ENCODE results near the gene NKX6-2. TPM values are rescaled to one million over a fixed set of nuclear protein-coding genes. Genes with fewer than 3 reads are reported as not detected.

Gene NKX6-2
- total and polyA plus RNA-seq, 5 donors from 2014 or later: 0.82 TPM; not detected in 4

DNA sequence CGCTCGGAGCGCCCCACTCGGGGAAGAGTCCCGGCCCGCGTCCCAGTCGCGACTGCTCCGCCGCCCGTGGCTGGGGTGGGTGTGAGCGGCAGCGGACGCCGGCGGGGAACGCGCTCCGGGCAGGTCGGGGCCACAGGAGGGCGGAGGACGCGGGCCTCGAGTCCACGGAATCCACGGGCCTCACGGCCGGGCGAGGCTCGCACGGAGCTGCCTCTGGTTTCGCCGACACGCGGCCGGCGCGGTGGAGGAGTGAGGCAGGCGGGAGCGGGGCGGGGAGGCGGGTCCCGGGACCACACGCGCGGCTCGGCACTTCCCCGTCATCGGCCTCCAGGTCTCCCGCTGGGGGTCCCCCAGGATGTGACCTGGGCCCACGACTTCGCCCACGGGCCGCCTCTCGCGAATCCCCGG, 533 bp upstream of the NKX6-2 start:
- peaks cover 11% of the 10 kb centered on the region for H3K4me1 ChIP-seq (ENCODE audit: control insufficient read depth, insufficient read depth, low read length, poor library complexity, severe bottlenecking)
- no peak overlapping the region for H3K4me3 ChIP-seq (ENCODE audit: low read depth, low read length)
- no peaks in the 10 kb centered on the region for H3K27me3 ChIP-seq (ENCODE audit: control insufficient read depth, insufficient read depth, low read length)
- H3K36me3 Mint-ChIP-seq: peaks cover 13% of the 10 kb centered on the region
- ATAC-seq (ENCODE audit: low read depth in 2 of 2): no peak
- DNase-seq: no peak
- H3K9me3 ChIP-seq (ENCODE audit: control insufficient read depth in 2 of 2, low read length in 2 of 2): no peaks in the 10 kb centered on the region
- H3K36me3 ChIP-seq (ENCODE audit: control insufficient read depth, insufficient read depth, low read length): peaks cover 4% of the 10 kb centered on the region
- H3K27ac ChIP-seq (ENCODE audit: insufficient read depth, low read length, poor library complexity, severe bottlenecking): no peak overlapping the region
- H3K9me3 Mint-ChIP-seq: peaks cover 0 to 2% (median 0%) of the 10 kb centered on the region in 7 donors
- peaks cover 0 to 5% (median 0%) of the 10 kb centered on the region in 4 donors for H3K4me1 Mint-ChIP-seq
- no peak overlapping the region for H3K4me3 Mint-ChIP-seq
- no peak overlapping the region for H3K27ac Mint-ChIP-seq
- peaks cover 12% of the 10 kb centered on the region for H3K27me3 Mint-ChIP-seq

DNA sequence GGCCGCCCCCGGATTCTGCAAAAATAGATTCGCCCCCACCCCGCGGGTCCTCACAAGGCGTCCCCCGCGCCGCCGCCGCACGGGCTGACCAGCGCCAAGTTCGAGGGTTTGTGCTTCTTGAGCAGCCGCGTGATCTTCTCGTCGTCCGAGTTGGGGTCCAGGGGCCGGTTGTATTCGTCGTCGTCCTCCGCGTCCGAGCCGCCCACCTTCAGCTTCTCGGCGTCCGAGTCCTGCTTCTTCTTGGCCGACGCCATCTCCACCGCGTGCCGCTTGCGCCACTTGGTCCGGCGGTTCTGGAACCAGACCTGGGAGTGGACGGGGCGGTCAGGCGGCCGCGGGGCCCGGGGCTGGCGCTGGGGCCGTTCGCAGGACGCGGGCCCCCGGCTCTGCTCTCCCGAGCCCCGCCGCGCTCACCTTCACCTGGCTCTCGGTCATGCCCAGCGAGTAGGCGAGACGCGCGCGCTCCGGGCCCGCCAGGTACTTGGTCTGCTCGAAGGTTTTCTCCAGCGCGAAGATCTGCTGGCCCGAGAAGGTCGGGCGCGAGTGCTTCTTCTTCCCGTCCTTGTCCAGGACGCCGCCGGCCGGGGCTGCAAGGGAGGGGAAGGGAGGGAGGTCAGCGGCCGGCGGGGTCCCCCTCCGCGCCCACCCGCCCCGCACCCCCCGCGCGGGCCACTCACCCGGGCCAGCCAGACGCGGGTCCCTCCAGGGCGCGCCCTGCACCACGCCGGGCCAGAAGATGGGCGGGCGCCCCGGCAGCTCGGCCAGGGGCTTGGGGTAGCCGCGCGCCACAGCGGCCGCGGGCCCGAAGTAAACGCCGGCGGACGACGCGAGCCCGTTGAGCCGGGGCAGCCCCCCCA, 853 bp downstream of the NKX6-2 start:
- H3K27ac Mint-ChIP-seq: no peak overlapping the region
- ATAC-seq (ENCODE audit: low read depth in 2 of 2) (no peak), DNase-seq (no peak)
- H3K4me1 Mint-ChIP-seq: peaks cover 0 to 5% (median 0%) of the 10 kb centered on the region in 4 donors
- peaks cover 0 to 2% (median 0%) of the 10 kb centered on the region in 7 donors for H3K9me3 Mint-ChIP-seq
- Histone ChIP-seq H3K9me3 (ENCODE audit: control insufficient read depth in 2 of 2, low read length in 2 of 2) (no peaks in the 10 kb centered on the region), H3K27ac (ENCODE audit: insufficient read depth, low read length, poor library complexity, severe bottlenecking) (no peak overlapping the region), H3K4me1 (ENCODE audit: control insufficient read depth, insufficient read depth, low read length, poor library complexity, severe bottlenecking) (peaks cover 11% of the 10 kb centered on the region), H3K36me3 (ENCODE audit: control insufficient read depth, insufficient read depth, low read length) (peaks cover 4% of the 10 kb centered on the region), H3K27me3 (ENCODE audit: control insufficient read depth, insufficient read depth, low read length) (no peaks in the 10 kb centered on the region), H3K4me3 (ENCODE audit: low read depth, low read length) (no peak overlapping the region)
- peaks cover 19% of the 10 kb centered on the region for H3K36me3 Mint-ChIP-seq
- H3K27me3 Mint-ChIP-seq: peaks cover 12% of the 10 kb centered on the region
- no peak overlapping the region for H3K4me3 Mint-ChIP-seq

DNA sequence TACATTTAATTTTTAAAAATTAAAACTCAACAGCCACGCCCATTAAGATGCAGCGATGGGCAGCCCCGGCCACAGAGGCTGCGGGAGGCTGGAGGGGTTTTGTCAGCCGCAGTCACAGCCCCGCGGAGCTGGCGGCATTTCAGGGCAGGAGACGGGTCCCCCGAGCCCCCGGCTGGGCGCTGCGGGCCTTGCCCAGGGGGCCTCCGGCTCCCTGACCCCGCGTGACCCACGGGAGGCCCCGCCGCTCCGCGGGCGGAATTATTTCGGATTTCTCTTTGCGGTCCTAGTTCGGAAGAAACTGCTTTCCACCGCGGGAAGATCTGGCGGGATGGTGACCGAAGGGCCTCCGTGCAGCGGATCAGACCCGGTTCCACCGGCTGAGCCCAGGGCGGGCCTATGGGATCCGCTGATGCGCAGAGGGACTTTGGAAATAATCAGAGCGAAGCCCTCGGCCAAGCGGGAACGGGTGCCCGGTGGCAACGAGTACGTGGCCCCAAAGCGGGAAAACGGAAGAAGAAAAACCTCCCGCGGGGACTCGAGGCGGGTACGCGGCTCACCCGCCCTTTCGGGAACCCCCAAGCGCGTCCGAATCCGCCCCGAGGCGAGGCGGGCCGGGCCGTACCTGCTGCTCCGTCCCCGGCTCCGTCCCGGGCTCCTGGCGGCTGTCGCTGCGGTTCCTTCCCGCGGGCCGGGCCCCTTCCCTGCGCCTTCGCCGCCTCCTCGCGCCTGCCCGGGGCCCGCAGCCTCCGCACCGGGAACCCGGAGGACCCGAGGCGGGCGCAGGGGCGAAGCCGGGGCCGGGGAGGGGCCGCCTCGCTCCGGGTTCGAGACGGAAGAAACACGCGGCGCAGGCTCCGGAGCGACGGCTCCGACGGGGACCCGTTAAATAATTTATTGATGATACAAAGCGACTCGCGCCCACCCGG, 1.7 kb downstream of the NKX6-2 start:
- Mint-ChIP-seq H3K27ac (no peak overlapping the region), H3K4me1 (peaks cover 0 to 5% (median 0%) of the 10 kb centered on the region in 4 donors), H3K9me3 (peaks cover 0 to 2% (median 0%) of the 10 kb centered on the region in 7 donors), H3K36me3 (peaks cover 20% of the 10 kb centered on the region), H3K27me3 (peaks cover 12% of the 10 kb centered on the region), H3K4me3 (no peak overlapping the region)
- H3K4me3 ChIP-seq (ENCODE audit: low read depth, low read length): no peak overlapping the region
- DNase-seq (no peak), ATAC-seq (ENCODE audit: low read depth in 2 of 2) (no peak)
- H3K9me3 ChIP-seq (ENCODE audit: control insufficient read depth in 2 of 2, low read length in 2 of 2): no peaks in the 10 kb centered on the region
- peaks cover 11% of the 10 kb centered on the region for H3K4me1 ChIP-seq (ENCODE audit: control insufficient read depth, insufficient read depth, low read length, poor library complexity, severe bottlenecking)
- peaks cover 4% of the 10 kb centered on the region for H3K36me3 ChIP-seq (ENCODE audit: control insufficient read depth, insufficient read depth, low read length)
- no peaks in the 10 kb centered on the region for H3K27me3 ChIP-seq (ENCODE audit: control insufficient read depth, insufficient read depth, low read length)
- H3K27ac ChIP-seq (ENCODE audit: insufficient read depth, low read length, poor library complexity, severe bottlenecking): no peak overlapping the region

DNA sequence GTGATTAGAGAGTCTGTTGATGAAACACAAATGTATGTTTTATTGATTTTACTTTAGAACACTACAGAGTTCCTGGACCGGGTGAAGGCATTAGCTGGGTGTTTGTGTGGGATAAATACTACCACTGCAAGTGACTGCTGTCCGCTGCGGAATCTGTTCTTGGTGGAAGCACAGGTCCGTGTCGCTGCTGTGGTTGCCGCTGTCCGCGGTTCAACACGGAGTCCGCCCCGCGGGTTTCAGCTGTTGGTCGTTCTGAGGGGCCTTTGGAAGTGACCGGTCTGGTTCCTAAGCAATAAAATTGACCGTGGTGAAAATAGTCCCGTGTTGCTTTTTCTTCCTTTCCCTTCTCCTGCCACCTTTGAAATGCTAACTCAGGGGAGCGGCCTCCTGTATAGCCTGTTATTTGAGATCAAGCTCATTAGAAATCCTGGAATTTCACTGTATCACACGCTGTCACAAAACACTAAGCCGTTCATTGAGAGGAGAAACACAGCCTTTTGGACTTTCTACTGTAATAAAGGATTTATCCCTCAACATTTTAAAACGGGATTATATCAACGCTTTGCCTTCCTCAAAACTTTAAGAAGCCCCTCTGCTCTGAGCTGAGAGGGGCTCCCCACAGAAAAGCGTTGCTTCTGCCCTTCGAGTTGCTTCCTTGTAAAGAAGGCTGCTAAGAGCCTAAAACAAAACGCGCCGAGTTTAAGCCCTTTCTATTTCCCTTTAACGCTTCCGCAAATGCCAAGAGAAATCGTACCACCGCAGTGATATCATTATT, 2.6 kb downstream of the NKX6-2 start:
- Histone ChIP-seq H3K4me3 (ENCODE audit: low read depth, low read length) (no peak overlapping the region), H3K36me3 (ENCODE audit: control insufficient read depth, insufficient read depth, low read length) (peaks cover 4% of the 10 kb centered on the region), H3K4me1 (ENCODE audit: control insufficient read depth, insufficient read depth, low read length, poor library complexity, severe bottlenecking) (peaks cover 11% of the 10 kb centered on the region), H3K27ac (ENCODE audit: insufficient read depth, low read length, poor library complexity, severe bottlenecking) (no peak overlapping the region), H3K27me3 (ENCODE audit: control insufficient read depth, insufficient read depth, low read length) (no peaks in the 10 kb centered on the region), H3K9me3 (ENCODE audit: control insufficient read depth in 2 of 2, low read length in 2 of 2) (no peaks in the 10 kb centered on the region)
- H3K36me3 Mint-ChIP-seq: peaks cover 20% of the 10 kb centered on the region
- H3K9me3 Mint-ChIP-seq: peaks cover 0 to 2% (median 0%) of the 10 kb centered on the region in 7 donors
- ATAC-seq (ENCODE audit: low read depth in 2 of 2) (no peak), DNase-seq (no peak)
- no peak overlapping the region for H3K27ac Mint-ChIP-seq
- H3K4me3 Mint-ChIP-seq: no peak overlapping the region
- H3K4me1 Mint-ChIP-seq: peaks cover 0 to 5% (median 0%) of the 10 kb centered on the region in 4 donors
- H3K27me3 Mint-ChIP-seq: peaks cover 12% of the 10 kb centered on the region

DNA sequence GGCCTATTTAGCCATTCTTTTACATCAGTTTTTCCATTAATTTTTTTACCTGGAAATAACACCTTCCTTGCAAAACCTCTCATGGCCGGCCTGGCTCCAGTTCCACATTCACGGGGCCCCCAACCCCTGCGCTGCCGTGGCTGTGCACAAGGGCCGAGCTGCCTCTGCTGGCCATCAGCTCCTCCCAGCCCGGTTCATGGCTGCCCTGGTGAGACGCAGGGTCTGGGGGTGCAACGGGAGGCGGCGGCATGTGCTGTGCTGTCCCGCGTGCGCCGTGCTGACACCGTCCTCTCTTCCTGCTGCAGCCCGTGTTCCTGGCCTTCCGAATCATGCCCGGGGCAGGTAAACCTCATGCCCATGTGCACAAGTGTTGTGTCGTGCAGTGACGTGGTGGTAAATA, 4.4 kb downstream of the NKX6-2 start:
- peaks cover 4% of the 10 kb centered on the region for H3K36me3 ChIP-seq (ENCODE audit: control insufficient read depth, insufficient read depth, low read length)
- ATAC-seq (ENCODE audit: low read depth in 2 of 2): no peak
- no peak overlapping the region for H3K4me3 ChIP-seq (ENCODE audit: low read depth, low read length)
- H3K9me3 Mint-ChIP-seq: peaks cover 0 to 2% (median 0%) of the 10 kb centered on the region in 7 donors
- H3K4me1 ChIP-seq (ENCODE audit: control insufficient read depth, insufficient read depth, low read length, poor library complexity, severe bottlenecking): peaks cover 4% of the 10 kb centered on the region
- H3K27me3 ChIP-seq (ENCODE audit: control insufficient read depth, insufficient read depth, low read length): no peaks in the 10 kb centered on the region
- H3K4me1 Mint-ChIP-seq: peaks cover 0 to 5% (median 0%) of the 10 kb centered on the region in 4 donors
- H3K27ac Mint-ChIP-seq: no peak overlapping the region
- no peak overlapping the region for H3K4me3 Mint-ChIP-seq
- DNase-seq: no peak
- no peaks in the 10 kb centered on the region for H3K9me3 ChIP-seq (ENCODE audit: control insufficient read depth in 2 of 2, low read length in 2 of 2)
- H3K36me3 Mint-ChIP-seq: peaks cover 20% of the 10 kb centered on the region
- H3K27ac ChIP-seq (ENCODE audit: insufficient read depth, low read length, poor library complexity, severe bottlenecking): no peak overlapping the region
- H3K27me3 Mint-ChIP-seq: peaks cover 12% of the 10 kb centered on the region

DNA sequence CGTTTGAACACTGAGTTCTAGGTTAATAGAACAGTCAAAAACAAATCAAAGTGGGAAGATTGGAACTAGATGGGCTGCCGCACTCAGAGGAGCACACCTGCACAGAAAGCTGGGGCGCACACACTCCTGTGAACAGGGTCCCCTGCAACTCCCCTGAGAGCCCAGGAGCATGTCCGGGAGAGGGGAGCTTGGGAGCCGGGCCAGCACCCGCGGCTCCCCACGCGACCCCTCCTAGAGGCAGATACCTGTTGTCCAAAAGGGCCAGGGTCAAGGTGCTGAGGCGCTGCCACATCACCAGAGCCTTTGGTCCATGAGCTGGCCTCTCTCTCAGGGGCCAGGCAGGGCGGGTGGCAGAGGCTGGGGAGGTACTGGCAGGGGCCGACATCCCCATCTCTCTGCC, 5.6 kb downstream of the NKX6-2 start:
- Histone ChIP-seq H3K27ac (ENCODE audit: insufficient read depth, low read length, poor library complexity, severe bottlenecking) (no peak overlapping the region), H3K36me3 (ENCODE audit: control insufficient read depth, insufficient read depth, low read length) (peaks cover 4% of the 10 kb centered on the region), H3K4me3 (ENCODE audit: low read depth, low read length) (no peak overlapping the region), H3K9me3 (ENCODE audit: control insufficient read depth in 2 of 2, low read length in 2 of 2) (no peaks in the 10 kb centered on the region), H3K27me3 (ENCODE audit: control insufficient read depth, insufficient read depth, low read length) (no peaks in the 10 kb centered on the region), H3K4me1 (ENCODE audit: control insufficient read depth, insufficient read depth, low read length, poor library complexity, severe bottlenecking) (no peaks in the 10 kb centered on the region)
- peaks cover 20% of the 10 kb centered on the region for H3K36me3 Mint-ChIP-seq
- no peak overlapping the region for H3K4me3 Mint-ChIP-seq
- no peak for ATAC-seq (ENCODE audit: low read depth in 2 of 2)
- peaks cover 0 to 5% (median 0%) of the 10 kb centered on the region in 4 donors for H3K4me1 Mint-ChIP-seq
- H3K27me3 Mint-ChIP-seq: peaks cover 12% of the 10 kb centered on the region
- no peak for DNase-seq
- H3K27ac Mint-ChIP-seq: no peak overlapping the region
- H3K9me3 Mint-ChIP-seq: peaks cover 0 to 2% (median 0%) of the 10 kb centered on the region in 7 donors
